DOHH2 (cell line): ENCODE results near the gene NBEA.

Experiments
- H3F3A ChIP-seq: fragments of 200-600 bp; sonication (generic), shearing (Covaris generic); 2 replicates; pipeline ENCODE4 v1.6.0; 2016; ENCODE audit warnings: antibody characterized with exemption, mild to moderate bottlenecking; ENCODE audit not compliant: control insufficient read depth, insufficient read depth
- H3K27ac ChIP-seq: fragments of 200-600 bp; sonication (generic); 2 replicates; pipeline ENCODE4 v1.5.1; 2014; ENCODE audit warnings: low read depth, mild to moderate bottlenecking, low read length, moderate library complexity
- H3K27me3 ChIP-seq: fragments of 200-600 bp; sonication (generic); 2 replicates; pipeline ENCODE4 v1.6.1; 2014; ENCODE audit warnings: mild to moderate bottlenecking, low read length, mixed read lengths; ENCODE audit not compliant: control insufficient read depth
- H3K36me3 ChIP-seq: fragments of 200-600 bp; sonication (generic); 2 replicates; pipeline ENCODE4 v1.6.1; 2014; ENCODE audit warnings: mild to moderate bottlenecking, low read length, moderate library complexity, mixed read lengths; ENCODE audit not compliant: control insufficient read depth
- H3K4me1 ChIP-seq: fragments of 200-600 bp; sonication (generic); 2 replicates; pipeline ENCODE4 v1.6.1; 2014; ENCODE audit warnings: mild to moderate bottlenecking, low read length, mixed read lengths; ENCODE audit not compliant: control insufficient read depth
- H3K4me2 ChIP-seq: fragments of 200-600 bp; sonication (generic); 2 replicates; pipeline ENCODE4 v1.6.0; 2014; ENCODE audit warnings: mild to moderate bottlenecking, low read length, moderate library complexity
- H3K4me3 ChIP-seq: fragments of 200-600 bp; sonication (generic); 2 replicates; pipeline ENCODE4 v1.5.1; 2014; ENCODE audit warnings: mild to moderate bottlenecking, low read length, mixed read lengths
- H3K79me2 ChIP-seq: fragments of 200-600 bp; sonication (generic); 2 replicates; pipeline ENCODE4 v1.6.1; 2014; ENCODE audit warnings: mild to moderate bottlenecking, low read length, mixed read lengths; ENCODE audit not compliant: control insufficient read depth
- H3K9me2 ChIP-seq: fragments of 200-600 bp; sonication (generic); replicated peaks from 2 replicates; pipeline ENCODE4 v1.6.1; 2014; ENCODE audit warnings: mild to moderate bottlenecking, low read length, mixed read lengths; ENCODE audit not compliant: control insufficient read depth
- H3K9me3 ChIP-seq: fragments of 200-600 bp; sonication (generic); 2 replicates; pipeline ENCODE4 v1.6.1; 2014; ENCODE audit warnings: antibody characterized with exemption, low read length, mixed read lengths; ENCODE audit not compliant: control insufficient read depth, insufficient read depth
- H4K20me1 ChIP-seq: fragments of 200-600 bp; sonication (generic); 2 replicates; pipeline ENCODE4 v1.6.0; 2014; ENCODE audit warnings: low read depth, mild to moderate bottlenecking, antibody characterized with exemption, low read length, moderate library complexity; ENCODE audit not compliant: control insufficient read depth, insufficient read depth
- CTCF ChIP-seq: fragments of 200-600 bp; sonication (generic); IDR thresholded peaks from one replicate; pipeline ENCODE4 v1.5.1; 2014; ENCODE audit warnings: antibody characterized with exemption, mild to moderate bottlenecking, low read depth, low read length; ENCODE audit not compliant: poor library complexity, severe bottlenecking
- EZH2phosphoT487 ChIP-seq: fragments of 200-600 bp; sonication (generic); IDR thresholded peaks from 2 replicates; pipeline ENCODE4 v1.6.1; 2017; ENCODE audit warnings: borderline replicate concordance, mild to moderate bottlenecking, antibody characterized with exemption, low read length, moderate library complexity, mixed read lengths

NBEA gene

GRCh38 chr13:35687336-35687735, 745.3 kb downstream of the NBEA start:
- Histone ChIP-seq H4K20me1 (no peaks in the 10 kb centered on the region), H3K27ac (no peak overlapping the region), H3K4me2 (no peak overlapping the region), H3K9me2 (no peaks in the 10 kb centered on the region), H3K4me3 (no peak overlapping the region), H3K9me3 (no peaks in the 10 kb centered on the region), H3F3A (no peaks in the 10 kb centered on the region), H3K79me2 (no peaks in the 10 kb centered on the region), H3K4me1 (no peaks in the 10 kb centered on the region), H3K27me3 (no peaks in the 10 kb centered on the region), H3K36me3 (no peaks in the 10 kb centered on the region)
- TF ChIP-seq EZH2phosphoT487 (no peak), CTCF (no peak)

GRCh38 chr13:35690581-35691207, 748.6 kb downstream of the NBEA start:
- Histone ChIP-seq H3K4me3 (no peak overlapping the region), H3K9me2 (no peaks in the 10 kb centered on the region), H3K27ac (no peak overlapping the region), H3K36me3 (no peaks in the 10 kb centered on the region), H3K79me2 (no peaks in the 10 kb centered on the region), H3K4me2 (no peak overlapping the region), H3F3A (no peaks in the 10 kb centered on the region), H4K20me1 (no peaks in the 10 kb centered on the region), H3K27me3 (no peaks in the 10 kb centered on the region), H3K9me3 (no peaks in the 10 kb centered on the region), H3K4me1 (no peaks in the 10 kb centered on the region)
- no peak for TF ChIP-seq EZH2phosphoT487
- TF ChIP-seq CTCF = no peak

GRCh38 chr13:35693134-35693784, 751.2 kb downstream of the NBEA start:
- Histone ChIP-seq H3K27me3 (no peaks in the 10 kb centered on the region), H3K4me2 (no peak overlapping the region), H3F3A (no peaks in the 10 kb centered on the region), H3K36me3 (no peaks in the 10 kb centered on the region), H3K79me2 (no peaks in the 10 kb centered on the region), H3K4me1 (no peaks in the 10 kb centered on the region), H3K9me2 (no peaks in the 10 kb centered on the region), H3K9me3 (no peaks in the 10 kb centered on the region), H3K27ac (no peak overlapping the region), H3K4me3 (no peak overlapping the region), H4K20me1 (no peaks in the 10 kb centered on the region)
- no peak for TF ChIP-seq EZH2phosphoT487
- no peak for TF ChIP-seq CTCF
